HepG2 (cell line): Measurements from ENCODE around the gene DYNC1LI1. TPM values are rescaled to one million over a fixed set of nuclear protein-coding genes. Genes with fewer than 3 reads are reported as not detected.
A peak's percentile ranks its signal among the peaks of the same experiment; 100 is the strongest.

Experiments used
- ARID3A ChIP-seq: IDR thresholded peaks from 2 replicates; pipeline ENCODE4 v1.6.1; 2012; ENCODE audit warnings: low read depth, low read length, improper control_type of control experiment
- ATRX ChIP-seq: sonication (generic); formaldehyde crosslinking; IDR thresholded peaks from 2 replicates; pipeline ENCODE4 v1.4.0; 2020; ENCODE audit warnings: missing genetic modification reagents, borderline replicate concordance
- BORCS8-MEF2B ChIP-seq: sonication (generic); formaldehyde crosslinking; IDR thresholded peaks from 2 replicates; pipeline ENCODE4 v1.8.0; 2022; ENCODE audit warnings: mild to moderate bottlenecking, missing genetic modification reagents
- CENPX ChIP-seq: sonication (generic); formaldehyde crosslinking; IDR thresholded peaks from 2 replicates; pipeline ENCODE4 v1.9.0; 2021; ENCODE audit warnings: mild to moderate bottlenecking, missing genetic modification reagents, moderate library complexity
- DR1 ChIP-seq: sonication (generic); formaldehyde crosslinking; IDR thresholded peaks from 2 replicates; pipeline ENCODE4 v1.8.0; 2021; ENCODE audit warnings: mild to moderate bottlenecking, missing genetic modification reagents, inconsistent platforms
- ESRRA ChIP-seq: sonication (generic); formaldehyde crosslinking; IDR thresholded peaks from 2 replicates; pipeline ENCODE4 v1.5.1; 2020; ENCODE audit warnings: mild to moderate bottlenecking, low read depth, missing genetic modification reagents
- HIC2 ChIP-seq: sonication (generic); formaldehyde crosslinking; IDR thresholded peaks from 2 replicates; pipeline ENCODE4 v1.9.0; 2022; ENCODE audit warnings: low read depth, missing genetic modification reagents
- HNRNPLL ChIP-seq: fragments of 200-400 bp; formaldehyde crosslinking; IDR thresholded peaks from 2 replicates; pipeline ENCODE4 v1.6.1; 2017; ENCODE audit warnings: mild to moderate bottlenecking, low read depth, low read length; ENCODE audit not compliant: poor library complexity, severe bottlenecking
- HOXA9 ChIP-seq: sonication (generic); formaldehyde crosslinking; IDR thresholded peaks from 2 replicates; pipeline ENCODE4 v1.8.1; 2022; ENCODE audit warnings: missing genetic modification reagents, mild to moderate bottlenecking, moderate library complexity, borderline replicate concordance
- MAF1 ChIP-seq: sonication (generic); formaldehyde crosslinking; IDR thresholded peaks from 2 replicates; pipeline ENCODE4 v1.5.0; 2020; ENCODE audit warnings: missing genetic modification reagents, borderline replicate concordance
- MXD3 ChIP-seq: IDR thresholded peaks from 2 replicates; pipeline ENCODE4 v1.6.1; 2016; ENCODE audit warnings: mild to moderate bottlenecking, missing biosample characterization, missing genetic modification reagents
- NONO ChIP-seq, 2 experiments: fragments of 450-650 bp in 1 of 2; sonication (generic) in 1 of 2; formaldehyde crosslinking in 1 of 2; IDR thresholded peaks in 1 of 2; conservative IDR thresholded peaks in 1 of 2; 2 replicates each; pipeline versions ENCODE4 v1.6.1 to v1.8.0; 2017 to 2022; ENCODE audit warnings: mild to moderate bottlenecking in 1 of 2, missing genetic modification reagents in 1 of 2, moderate library complexity in 1 of 2
- SNAPC2 ChIP-seq: sonication (generic); formaldehyde crosslinking; IDR thresholded peaks from 2 replicates; pipeline ENCODE4 v1.8.1; 2022; ENCODE audit warnings: mild to moderate bottlenecking, missing genetic modification reagents
- ZBTB4 ChIP-seq: sonication (generic); formaldehyde crosslinking; IDR thresholded peaks from 2 replicates; pipeline ENCODE4 v1.4.0; 2020; ENCODE audit warnings: missing genetic modification reagents, mild to moderate bottlenecking, borderline replicate concordance
- ZFP82 ChIP-seq: sonication (generic); formaldehyde crosslinking; IDR thresholded peaks from 2 replicates; pipeline ENCODE4 v1.5.1; 2020; ENCODE audit warnings: mild to moderate bottlenecking, missing genetic modification reagents, borderline replicate concordance
- ZNF260 ChIP-seq: sonication (generic); formaldehyde crosslinking; IDR thresholded peaks from 2 replicates; pipeline ENCODE4 v1.4.0; 2020; ENCODE audit warnings: missing genetic modification reagents, low read depth, mild to moderate bottlenecking, borderline replicate concordance
- ZNF331 ChIP-seq: sonication (generic); formaldehyde crosslinking; IDR thresholded peaks from 2 replicates; pipeline ENCODE4 v1.4.0; 2020; ENCODE audit warnings: missing genetic modification reagents
- ZNF737 ChIP-seq: sonication (generic); formaldehyde crosslinking; IDR thresholded peaks from 2 replicates; pipeline ENCODE4 v1.5.0; 2020; ENCODE audit warnings: missing genetic modification reagents, mild to moderate bottlenecking, borderline replicate concordance
- ZNF768 ChIP-seq: sonication (generic); formaldehyde crosslinking; IDR thresholded peaks from 2 replicates; pipeline ENCODE4 v1.4.0; 2020; ENCODE audit warnings: missing genetic modification reagents
- ZNF788 ChIP-seq: sonication (generic); formaldehyde crosslinking; IDR thresholded peaks from 2 replicates; pipeline ENCODE4 v1.5.0; 2020; ENCODE audit warnings: mild to moderate bottlenecking, missing genetic modification reagents, borderline replicate concordance
- polyA plus RNA-seq, 8 experiments: library from polyadenylated mRNA; depleted of rRNA in 3 of 8; stranded (reverse) in 7 of 8; unstranded in 1 of 8; fragments of >200 nt; fragmentation: Illumina TruSeq in 4 of 8; extraction: Trizol in 4 of 8; gene quantifications; 2 replicates each; pipeline versions ENCODE4 v1.2.1 to v1.2.3, GENCODE V29; 2011 to 2016; ENCODE audit warnings: low read depth in 4 of 8, missing spikeins in 1 of 8, mixed read lengths in 1 of 8; ENCODE audit not compliant: insufficient read depth in 1 of 8
- total RNA-seq, 5 experiments: library from RNA; depleted of rRNA; stranded (reverse); fragments of >200 nt; fragmentation: Illumina TruSeq; extraction: Trizol; gene quantifications; 2 replicates each; pipeline ENCODE4 v1.2.3, GENCODE V29; 2016; ENCODE audit warnings: low read depth in 1 of 5

Gene DYNC1LI1
- total and polyA plus RNA-seq, 2 of the 13 experiments (the other 11 are each of a cell fraction or from before 2014, with no cell fraction given) = 13.4 to 37.1 TPM

GRCh38 chr3:32502118-32502945, 68.3 kb downstream of the DYNC1LI1 start, which contains the start of gene CMTM6 (continued):
- TF ChIP-seq DR1 (CRISPR knock-in tag) (no peak), NONO (IDR thresholded peaks at IDR 0.05) (no peak), NONO (CRISPR knock-in tag; conservative IDR thresholded peaks at IDR 0.05) (no peak), ZFP82 (CRISPR knock-in tag) (no peak), MAF1 (CRISPR knock-in tag) (no peak), HNRNPLL (peak; percentile 59), ZNF260 (CRISPR knock-in tag) (no peak), MXD3 (CRISPR knock-in tag) (peak; percentile 78), ESRRA (CRISPR knock-in tag) (no peak), HIC2 (CRISPR knock-in tag) (no peak), ZBTB4 (CRISPR knock-in tag) (no peak), ZNF768 (CRISPR knock-in tag) (peak; percentile 15; the same call in 1 of the 2 replicates), ZNF331 (CRISPR knock-in tag) (0 out of 2 replicates have a peak, but pooled peaks have one; percentile 9), ZNF788 (CRISPR knock-in tag) (no peak), ARID3A (no peak), CENPX (no peak), BORCS8-MEF2B (CRISPR knock-in tag) (no peak), HOXA9 (0 out of 2 replicates have a peak, but pooled peaks have one; percentile 19), ZNF737 (CRISPR knock-in tag) (no peak), ATRX (CRISPR knock-in tag) (no peak), SNAPC2 (CRISPR knock-in tag) (no peak)
